Activated gamma-delta T cell treated with Interleukin-2 at 50 U/mL for 16 hours (primary cell): ENCODE measurements around the gene TMPRSS3.

Experiments used
- DNase-seq: peaks from one replicate; pipeline ENCODE4 v3.0.0-alpha.2; 2020

The TMPRSS3 gene

GRCh38 chr21:42386034-42386591, 9.7 kb downstream of the TMPRSS3 start:
- no peak for DNase-seq

GRCh38 chr21:42385619-42386018, 10.2 kb downstream of the TMPRSS3 start:
- DNase-seq = no peak

- no peak for DNase-seq
Measured at GRCh38 chr21:42384989-42385388, 10.9 kb downstream of the TMPRSS3 start.

GRCh38 chr21:42384156-42384945, 11.5 kb downstream of the TMPRSS3 start:
- no peak for DNase-seq

- no peak for DNase-seq
Measured at GRCh38 chr21:42383331-42383730, 12.5 kb downstream of the TMPRSS3 start.

- DNase-seq = no peak
Measured at GRCh38 chr21:42382915-42383314, 12.9 kb downstream of the TMPRSS3 start.

GRCh38 chr21:42381347-42381984, 14.4 kb downstream of the TMPRSS3 start:
- peak; percentile 44 for DNase-seq

- DNase-seq = no peak
Measured at GRCh38 chr21:42379426-42380215, 16.2 kb downstream of the TMPRSS3 start.

- DNase-seq = no peak
Measured at GRCh38 chr21:42378418-42378817, 17.4 kb downstream of the TMPRSS3 start.

GRCh38 chr21:42377951-42378340, 17.9 kb downstream of the TMPRSS3 start:
- DNase-seq = no peak

GRCh38 chr21:42377211-42377950, 18.5 kb downstream of the TMPRSS3 start:
- DNase-seq = no peak

GRCh38 chr21:42376338-42376982, 19.4 kb downstream of the TMPRSS3 start:
- no peak for DNase-seq

- DNase-seq = no peak
Measured at GRCh38 chr21:42375966-42376337, 19.9 kb downstream of the TMPRSS3 start.

GRCh38 chr21:42375506-42375905, 20.3 kb downstream of the TMPRSS3 start:
- DNase-seq = no peak

GRCh38 chr21:42374864-42375499, 20.9 kb downstream of the TMPRSS3 start:
- DNase-seq = no peak

- DNase-seq = no peak
Measured at GRCh38 chr21:42374457-42374856, 21.4 kb downstream of the TMPRSS3 start.

- no peak for DNase-seq
Measured at GRCh38 chr21:42373908-42374455, 21.9 kb downstream of the TMPRSS3 start.

- DNase-seq = no peak
Measured at GRCh38 chr21:42373196-42373907, 22.5 kb downstream of the TMPRSS3 start.

- no peak for DNase-seq
Measured at GRCh38 chr21:42370894-42371654, 24.8 kb downstream of the TMPRSS3 start.

- no peak for DNase-seq
Measured at GRCh38 chr21:42369821-42370220, 26.0 kb downstream of the TMPRSS3 start.
